Measurements from ENCODE around the gene CACNA1S. TPM values are rescaled to one million over a fixed set of nuclear protein-coding genes. Genes with fewer than 3 reads are reported as not detected.

CACNA1S gene
- total RNA-seq, 1 donor from 2014 or later: 0.11 TPM

DNA sequence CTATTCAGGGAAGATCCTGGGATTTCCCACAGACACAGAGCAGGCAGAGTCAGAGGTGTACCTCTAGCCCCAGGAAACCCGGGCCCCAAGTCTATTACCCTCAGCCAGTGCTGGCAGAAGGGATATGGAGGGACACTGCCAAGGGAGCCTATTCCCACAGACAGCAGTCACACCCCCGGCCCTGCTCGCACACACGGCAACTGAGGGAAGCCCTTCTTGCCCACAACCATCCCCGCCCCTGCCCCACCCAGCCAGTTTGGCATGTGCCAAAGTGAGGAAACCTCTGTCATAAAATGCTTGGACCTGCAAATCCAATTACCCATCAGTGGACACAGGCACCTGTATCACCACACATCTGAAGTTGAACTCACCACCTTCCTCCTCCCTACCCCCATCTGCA lies 6.5 kb downstream of the CACNA1S start:
- Histone ChIP-seq H3K27me3 (no peaks in the 10 kb centered on the region), H3K36me3 (no peaks in the 10 kb centered on the region), H3K4me2 (no peak overlapping the region), H3K4me3 (no peak overlapping the region), H3K4me1 (peaks cover 18% of the 10 kb centered on the region), H3K9me3 (ENCODE audit: low read depth) (no peaks in the 10 kb centered on the region), H3K27ac (no peak overlapping the region), H4K20me1 (ENCODE audit: low read depth) (no peaks in the 10 kb centered on the region), H3K79me2 (ENCODE audit: low read depth) (no peaks in the 10 kb centered on the region), H2AFZ (replicated peaks) (no peak overlapping the region), H3F3A (ENCODE audit: low read depth) (no peaks in the 10 kb centered on the region), H3K9ac (no peak overlapping the region)
- peaks cover 2% of the 10 kb centered on the region for H3K9me3 Mint-ChIP-seq
- H3K27me3 Mint-ChIP-seq (ENCODE audit: insufficient read depth, low read depth): peaks cover 2% of the 10 kb centered on the region
- H3K36me3 Mint-ChIP-seq: peaks cover 4% of the 10 kb centered on the region
- no peak overlapping the region for H3K4me3 Mint-ChIP-seq
- H3K27ac Mint-ChIP-seq: no peak overlapping the region
- H3K4me1 Mint-ChIP-seq: peaks cover 62% of the 10 kb centered on the region
- TF ChIP-seq EZH2phosphoT487 (IDR thresholded peaks at IDR 0.05) (no peak), EZH2 (IDR thresholded peaks at IDR 0.05) (no peak)
- TF ChIP-seq, protein P1, sequence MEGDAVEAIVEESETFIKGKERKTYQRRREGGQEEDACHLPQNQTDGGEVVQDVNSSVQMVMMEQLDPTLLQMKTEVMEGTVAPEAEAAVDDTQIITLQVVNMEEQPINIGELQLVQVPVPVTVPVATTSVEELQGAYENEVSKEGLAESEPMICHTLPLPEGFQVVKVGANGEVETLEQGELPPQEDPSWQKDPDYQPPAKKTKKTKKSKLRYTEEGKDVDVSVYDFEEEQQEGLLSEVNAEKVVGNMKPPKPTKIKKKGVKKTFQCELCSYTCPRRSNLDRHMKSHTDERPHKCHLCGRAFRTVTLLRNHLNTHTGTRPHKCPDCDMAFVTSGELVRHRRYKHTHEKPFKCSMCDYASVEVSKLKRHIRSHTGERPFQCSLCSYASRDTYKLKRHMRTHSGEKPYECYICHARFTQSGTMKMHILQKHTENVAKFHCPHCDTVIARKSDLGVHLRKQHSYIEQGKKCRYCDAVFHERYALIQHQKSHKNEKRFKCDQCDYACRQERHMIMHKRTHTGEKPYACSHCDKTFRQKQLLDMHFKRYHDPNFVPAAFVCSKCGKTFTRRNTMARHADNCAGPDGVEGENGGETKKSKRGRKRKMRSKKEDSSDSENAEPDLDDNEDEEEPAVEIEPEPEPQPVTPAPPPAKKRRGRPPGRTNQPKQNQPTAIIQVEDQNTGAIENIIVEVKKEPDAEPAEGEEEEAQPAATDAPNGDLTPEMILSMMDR (IDR thresholded peaks at IDR 0.05): no peak
- DNase-seq (ENCODE audit: low spot score): no peak

DNA sequence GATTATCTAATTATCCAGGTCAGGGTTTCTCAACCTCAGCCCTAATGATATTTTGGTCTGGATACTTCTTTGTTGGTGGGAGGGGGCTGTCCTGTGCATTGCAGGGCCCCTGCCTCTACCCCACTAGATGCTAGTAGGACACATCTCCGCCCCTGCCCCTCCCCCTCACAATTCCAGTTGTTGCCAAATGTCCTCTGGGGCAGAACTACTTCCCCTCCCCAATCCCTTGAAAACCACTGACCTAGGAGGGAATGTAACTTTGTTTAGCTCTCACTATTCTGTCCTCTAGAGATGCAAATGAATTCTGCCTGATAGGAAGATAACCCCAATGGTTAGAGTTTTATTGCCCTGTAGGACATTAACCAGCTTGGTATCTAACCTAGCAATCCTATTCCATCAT lies 8.1 kb downstream of the CACNA1S start:
- H3K36me3 Mint-ChIP-seq: peaks cover 4% of the 10 kb centered on the region
- Histone ChIP-seq H3K4me1 (peaks cover 33% of the 10 kb centered on the region), H3K36me3 (no peaks in the 10 kb centered on the region), H3K27me3 (no peaks in the 10 kb centered on the region), H2AFZ (replicated peaks) (no peak overlapping the region), H3K4me2 (no peak overlapping the region), H3K27ac (no peak overlapping the region), H3K4me3 (no peak overlapping the region), H3K79me2 (ENCODE audit: low read depth) (no peaks in the 10 kb centered on the region), H4K20me1 (ENCODE audit: low read depth) (no peaks in the 10 kb centered on the region), H3F3A (ENCODE audit: low read depth) (no peaks in the 10 kb centered on the region), H3K9ac (no peak overlapping the region), H3K9me3 (ENCODE audit: low read depth) (no peaks in the 10 kb centered on the region)
- TF ChIP-seq EZH2 (IDR thresholded peaks at IDR 0.05): no peak
- TF ChIP-seq, protein P1 (IDR thresholded peaks at IDR 0.05): no peak
- TF ChIP-seq EZH2phosphoT487 (IDR thresholded peaks at IDR 0.05): no peak
- no peak for DNase-seq (ENCODE audit: low spot score)
- H3K4me1 Mint-ChIP-seq: peaks cover 63% of the 10 kb centered on the region
- H3K4me3 Mint-ChIP-seq: no peak overlapping the region
- H3K27me3 Mint-ChIP-seq (ENCODE audit: insufficient read depth, low read depth): peaks cover 2% of the 10 kb centered on the region
- peaks cover 2% of the 10 kb centered on the region for H3K9me3 Mint-ChIP-seq
- no peak overlapping the region for H3K27ac Mint-ChIP-seq

DNA sequence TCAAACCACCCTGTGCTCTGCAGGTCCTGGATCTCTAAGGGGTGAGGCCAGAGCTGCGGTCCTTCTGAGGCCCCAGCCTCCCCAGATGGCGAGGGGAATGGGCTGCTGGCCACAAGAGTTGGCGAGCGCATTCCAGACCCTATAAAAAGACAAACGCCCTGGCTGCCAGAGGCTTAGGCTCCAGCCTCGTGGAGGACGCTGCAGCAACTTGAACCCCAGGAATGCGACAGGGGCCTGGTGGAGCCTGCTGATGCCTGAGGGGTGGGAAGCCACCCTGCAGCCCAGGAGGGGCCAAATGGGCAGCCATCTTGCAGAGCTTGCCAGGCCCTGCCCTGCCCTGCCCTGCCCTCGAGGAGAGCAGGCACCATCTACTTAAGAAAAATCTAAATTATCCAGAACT lies 8.6 kb downstream of the CACNA1S start:
- no peak overlapping the region for H3K9ac ChIP-seq
- H3K36me3 ChIP-seq: no peaks in the 10 kb centered on the region
- H3F3A ChIP-seq (ENCODE audit: low read depth): no peaks in the 10 kb centered on the region
- peaks cover 34% of the 10 kb centered on the region for H3K4me1 ChIP-seq
- DNase-seq (ENCODE audit: low spot score): no peak
- no peaks in the 10 kb centered on the region for H3K27me3 ChIP-seq
- Mint-ChIP-seq H3K27ac (no peak overlapping the region), H3K4me1 (peaks cover 61% of the 10 kb centered on the region), H3K4me3 (no peak overlapping the region), H3K36me3 (peaks cover 4% of the 10 kb centered on the region), H3K9me3 (peaks cover 2% of the 10 kb centered on the region), H3K27me3 (ENCODE audit: insufficient read depth, low read depth) (peaks cover 2% of the 10 kb centered on the region)
- no peaks in the 10 kb centered on the region for H4K20me1 ChIP-seq (ENCODE audit: low read depth)
- no peak overlapping the region for H3K4me3 ChIP-seq
- H3K27ac ChIP-seq: no peak overlapping the region
- H3K9me3 ChIP-seq (ENCODE audit: low read depth): no peaks in the 10 kb centered on the region
- H3K4me2 ChIP-seq: no peak overlapping the region
- no peaks in the 10 kb centered on the region for H3K79me2 ChIP-seq (ENCODE audit: low read depth)
- no peak overlapping the region for H2AFZ ChIP-seq (replicated peaks)
- TF ChIP-seq, protein P1 (IDR thresholded peaks at IDR 0.05): no peak

Measured in neural progenitor cell (in vitro differentiated cells).